GM12892 (cell line): ENCODE data around the gene CENPC.

ENCODE experiments used
- POLR2A ChIP-seq: IDR thresholded peaks from 2 replicates; pipeline ENCODE4 v1.6.1; 2011; ENCODE audit warnings: low read depth, low read length, control low read depth
- POLR2AphosphoS5 ChIP-seq: IDR thresholded peaks from 2 replicates; pipeline ENCODE4 v1.6.1; 2011; ENCODE audit warnings: low read depth, low read length, control low read depth
- TAF1 ChIP-seq: IDR thresholded peaks from 2 replicates; pipeline ENCODE4 v1.6.1; 2011; ENCODE audit warnings: low read depth, mild to moderate bottlenecking, control low read depth, low read length, borderline replicate concordance

- no peak for TF ChIP-seq POLR2A
- TF ChIP-seq POLR2AphosphoS5, result no peak
- no peak for TF ChIP-seq TAF1
Measured at GRCh38 chr4:67571975-67572374, 26.7 kb upstream of the CENPC start.
